ENCODE results near the gene CDA.

CDA gene

GRCh38 chr1:20588634-20589225, at the start of gene CDA:
Gene CDA (plus strand): TSS chr1:20589097. CDS start chr1:20589130, 33 bp downstream.
- H3K27ac ChIP-seq (ENCODE audit: poor library complexity, severe bottlenecking) = peak within 1 kb of the TSS; percentile 74

DNA sequence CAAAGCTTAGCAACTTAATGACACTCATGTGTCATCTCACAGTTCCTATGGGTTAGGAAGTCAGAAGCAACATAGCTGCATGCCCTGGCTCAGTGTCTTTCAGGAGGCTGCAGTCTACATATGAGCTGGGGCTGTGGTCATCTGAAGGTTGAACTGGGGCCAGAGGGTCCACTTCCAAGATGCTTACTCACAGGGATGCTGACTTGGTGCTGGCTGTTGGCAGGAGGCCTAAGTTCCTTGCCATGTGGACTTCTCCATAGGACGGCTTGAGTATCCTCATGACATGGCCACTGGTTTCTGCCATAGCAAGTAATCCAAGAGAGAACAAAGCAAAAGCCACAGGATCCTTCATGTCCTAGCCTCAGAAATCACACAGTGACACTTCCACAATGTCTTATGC, 48.6 kb upstream of the CDA start:
- H3K4me1 ChIP-seq (ENCODE audit: insufficient read depth, poor library complexity, severe bottlenecking) = no peaks in the 10 kb centered on the region
- H3K27me3 ChIP-seq (ENCODE audit: insufficient read depth, poor library complexity, severe bottlenecking) = no peaks in the 10 kb centered on the region
- DNase-seq (ENCODE audit: low spot score) (no peak), ATAC-seq (ENCODE audit: low read depth) (no peak)
- no peaks in the 10 kb centered on the region for H3K9me3 ChIP-seq (ENCODE audit: severe bottlenecking)
- H3K4me3 ChIP-seq (ENCODE audit: severe bottlenecking) = no peak overlapping the region
- no peak overlapping the region for H3K27ac ChIP-seq (ENCODE audit: poor library complexity, severe bottlenecking)
- no peak for TF ChIP-seq CTCF (IDR thresholded peaks at IDR 0.05; ENCODE audit: poor library complexity, severe bottlenecking)
- no peaks in the 10 kb centered on the region for H3K36me3 ChIP-seq (ENCODE audit: low read depth)

More at GRCh38 chr1:20588634-20589225, at the start of gene CDA:
- H3K27me3 ChIP-seq (ENCODE audit: insufficient read depth, poor library complexity, severe bottlenecking) = no peaks in the 10 kb centered on the region
- H3K4me3 ChIP-seq (ENCODE audit: severe bottlenecking) = peak within 1 kb of the TSS; percentile 44
- peaks cover 3% of the 10 kb centered on the region; the same call in 1 of the 2 replicates for H3K36me3 ChIP-seq (ENCODE audit: low read depth)
- no peak for TF ChIP-seq CTCF (IDR thresholded peaks at IDR 0.05; ENCODE audit: poor library complexity, severe bottlenecking)
- peak; percentile 96 for ATAC-seq (ENCODE audit: low read depth)
- no peaks in the 10 kb centered on the region for H3K4me1 ChIP-seq (ENCODE audit: insufficient read depth, poor library complexity, severe bottlenecking)
- no peaks in the 10 kb centered on the region for H3K9me3 ChIP-seq (ENCODE audit: severe bottlenecking)
- DNase-seq (ENCODE audit: low spot score) = peak; percentile 90

DNA sequence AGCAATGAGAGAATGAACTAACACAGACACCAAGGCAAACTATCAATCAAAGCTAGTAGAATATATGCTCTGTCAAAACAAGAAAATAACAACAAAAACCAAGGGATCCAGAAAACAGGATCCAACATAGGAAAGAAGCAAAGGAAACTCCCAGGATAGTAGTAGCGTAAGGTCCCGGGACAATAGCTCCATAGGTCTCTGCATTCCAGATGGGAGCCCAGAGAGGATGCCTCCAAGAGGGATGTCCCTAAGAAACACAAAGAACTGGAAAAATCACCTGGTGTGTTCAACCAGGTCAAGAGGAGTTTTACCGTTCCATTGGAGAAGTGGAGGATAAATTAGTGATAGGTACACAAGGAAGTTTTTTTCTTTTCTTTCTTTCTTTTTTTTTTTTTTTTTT, 42.3 kb upstream of the CDA start:
- H3K27me3 ChIP-seq (ENCODE audit: insufficient read depth, poor library complexity, severe bottlenecking) = peaks cover 9% of the 10 kb centered on the region
- H3K4me3 ChIP-seq (ENCODE audit: severe bottlenecking) = no peak overlapping the region
- no peaks in the 10 kb centered on the region for H3K9me3 ChIP-seq (ENCODE audit: severe bottlenecking)
- DNase-seq (ENCODE audit: low spot score) = no peak
- TF ChIP-seq CTCF (IDR thresholded peaks at IDR 0.05; ENCODE audit: poor library complexity, severe bottlenecking) = no peak
- ATAC-seq (ENCODE audit: low read depth) = no peak
- no peak overlapping the region for H3K27ac ChIP-seq (ENCODE audit: poor library complexity, severe bottlenecking)
- no peaks in the 10 kb centered on the region for H3K36me3 ChIP-seq (ENCODE audit: low read depth)
- no peaks in the 10 kb centered on the region for H3K4me1 ChIP-seq (ENCODE audit: insufficient read depth, poor library complexity, severe bottlenecking)

GRCh38 chr1:20551161-20551560, 37.7 kb upstream of the CDA start:
- no peaks in the 10 kb centered on the region for H3K4me1 ChIP-seq (ENCODE audit: insufficient read depth, poor library complexity, severe bottlenecking)
- no peak overlapping the region for H3K4me3 ChIP-seq (ENCODE audit: severe bottlenecking)
- DNase-seq (ENCODE audit: low spot score) (no peak), ATAC-seq (ENCODE audit: low read depth) (no peak)
- H3K9me3 ChIP-seq (ENCODE audit: severe bottlenecking) = no peaks in the 10 kb centered on the region
- no peak for TF ChIP-seq CTCF (IDR thresholded peaks at IDR 0.05; ENCODE audit: poor library complexity, severe bottlenecking)
- no peak overlapping the region for H3K27ac ChIP-seq (ENCODE audit: poor library complexity, severe bottlenecking)
- H3K27me3 ChIP-seq (ENCODE audit: insufficient read depth, poor library complexity, severe bottlenecking) = peaks cover 31% of the 10 kb centered on the region
- H3K36me3 ChIP-seq (ENCODE audit: low read depth) = no peaks in the 10 kb centered on the region

- H3K4me3 ChIP-seq (ENCODE audit: severe bottlenecking) = peak within 1 kb of the TSS; percentile 21
- no peaks in the 10 kb centered on the region for H3K9me3 ChIP-seq (ENCODE audit: severe bottlenecking)
- ATAC-seq (ENCODE audit: low read depth) (peak; percentile 70), DNase-seq (ENCODE audit: low spot score) (no peak)
- no peaks in the 10 kb centered on the region for H3K4me1 ChIP-seq (ENCODE audit: insufficient read depth, poor library complexity, severe bottlenecking)
- no peak for TF ChIP-seq CTCF (IDR thresholded peaks at IDR 0.05; ENCODE audit: poor library complexity, severe bottlenecking)
- H3K27ac ChIP-seq (ENCODE audit: poor library complexity, severe bottlenecking) = no peak within 1 kb of the TSS
- H3K27me3 ChIP-seq (ENCODE audit: insufficient read depth, poor library complexity, severe bottlenecking) = peaks cover 31% of the 10 kb centered on the region
- no peaks in the 10 kb centered on the region for H3K36me3 ChIP-seq (ENCODE audit: low read depth)
These were observed 36.8 kb upstream of the CDA start, which contains the start of gene FAM43B for GRCh38 chr1:20551945-20552727. Gene FAM43B (plus strand): TSS chr1:20552573. CDS start chr1:20552974, 401 bp downstream.
